Calu3 (cell line): ENCODE data around the gene CHRNA4. TPM values are rescaled to one million over a fixed set of nuclear protein-coding genes. Genes with fewer than 3 reads are reported as not detected.

ENCODE experiments used
- BruUV-seq: library from RNA; stranded (reverse); fragments of 400-500 nt; replicated peaks from 2 replicates; lab custom pipeline; 2021; lab: Mats Ljungman, UMichigan
- CTCF ChIA-PET: fragments of 300-600 bp; sonication (Branson Sonifier 250); formaldehyde crosslinking; loops from one replicate; lab custom pipeline; 2022; ENCODE audit warnings: antibody characterized with exemption; lab: Charles Lee
- DNase-seq: peaks from one replicate; pipeline ENCODE4 v3.0.0; 2022
- H3K27ac Mint-ChIP-seq: one replicate; pipeline ENCODE4 v1.8.0; 2022; ENCODE audit warnings: mixed read lengths; ENCODE audit not compliant: unreplicated experiment
- H3K27me3 Mint-ChIP-seq: one replicate; pipeline ENCODE4 v1.8.0; 2022; ENCODE audit warnings: mixed read lengths; ENCODE audit not compliant: unreplicated experiment
- H3K36me3 Mint-ChIP-seq: one replicate; pipeline ENCODE4 v1.8.0; 2022; ENCODE audit warnings: mild to moderate bottlenecking, moderate library complexity, mixed read lengths; ENCODE audit not compliant: insufficient read depth, unreplicated experiment
- H3K4me1 Mint-ChIP-seq: one replicate; pipeline ENCODE4 v1.8.0; 2022; ENCODE audit warnings: mild to moderate bottlenecking, low read depth, mixed read lengths; ENCODE audit not compliant: unreplicated experiment
- H3K4me3 Mint-ChIP-seq: one replicate; pipeline ENCODE4 v1.8.0; 2022; ENCODE audit warnings: mild to moderate bottlenecking, low read depth, moderate library complexity, mixed read lengths; ENCODE audit not compliant: unreplicated experiment
- H3K9me3 Mint-ChIP-seq: one replicate; pipeline ENCODE4 v1.8.0; 2022; ENCODE audit warnings: low read depth, mixed read lengths; ENCODE audit not compliant: unreplicated experiment
- CTCF ChIP-seq: fragments of 200-600 bp; IDR thresholded peaks from one replicate; pipeline ENCODE4 v1.8.0; 2022; ENCODE audit warnings: antibody characterized with exemption; ENCODE audit not compliant: unreplicated experiment
- intact Hi-C: fragments of 100-400 bp; cut with micrococcal nuclease; formaldehyde crosslinking; loops from one replicate; pipeline ENCODE4 v1.10.0; 2022; ENCODE audit not compliant: unreplicated experiment
- total RNA-seq: library from RNA; stranded (reverse); gene quantifications from 2 replicates; pipeline ENCODE4 v1.2.3, GENCODE V29; 2022

Gene CHRNA4
- total RNA-seq, 1 experiment from 2014 or later = not detected

GRCh38 chr20:63323357-63323981 lies 37.7 kb downstream of the CHRNA4 start:
- Mint-ChIP-seq H3K36me3 (peaks cover 4% of the 10 kb centered on the region), H3K27ac (no peak overlapping the region), H3K9me3 (no peaks in the 10 kb centered on the region), H3K4me1 (no peaks in the 10 kb centered on the region), H3K27me3 (peaks cover 84% of the 10 kb centered on the region), H3K4me3 (no peak overlapping the region)
- no TSS peak for BruUV-seq
- CTCF ChIA-PET = no interaction called here
- intact Hi-C loops = no loop called here
- no peak for TF ChIP-seq CTCF
- DNase-seq = no peak

- BruUV-seq = no TSS peak
- CTCF ChIA-PET = no interaction called here
- H3K36me3 Mint-ChIP-seq = peaks cover 4% of the 10 kb centered on the region
- peaks cover 84% of the 10 kb centered on the region for H3K27me3 Mint-ChIP-seq
- DNase-seq = no peak
- no peak overlapping the region for H3K27ac Mint-ChIP-seq
- H3K4me1 Mint-ChIP-seq = no peaks in the 10 kb centered on the region
- H3K9me3 Mint-ChIP-seq = no peaks in the 10 kb centered on the region
- H3K4me3 Mint-ChIP-seq = no peak overlapping the region
- intact Hi-C loops = no loop called here
- no peak for TF ChIP-seq CTCF
Observed at GRCh38 chr20:63322933-63323273, 38.2 kb downstream of the CHRNA4 start.

GRCh38 chr20:63322146-63322932 lies 38.8 kb downstream of the CHRNA4 start:
- BruUV-seq = no TSS peak
- H3K27ac Mint-ChIP-seq = no peak overlapping the region
- DNase-seq = no peak
- CTCF ChIA-PET = interaction anchor here (1.2 kb wide), 1 partner anchor 12 kb away, joined by 3 read pairs; no protein-coding TSS in a partner anchor
- TF ChIP-seq CTCF = no peak
- no peak overlapping the region for H3K4me3 Mint-ChIP-seq
- H3K36me3 Mint-ChIP-seq = peaks cover 4% of the 10 kb centered on the region
- intact Hi-C loops = no loop called here
- peaks cover 84% of the 10 kb centered on the region for H3K27me3 Mint-ChIP-seq
- H3K4me1 Mint-ChIP-seq = no peaks in the 10 kb centered on the region
- H3K9me3 Mint-ChIP-seq = no peaks in the 10 kb centered on the region

GRCh38 chr20:63321148-63321831 lies 39.9 kb downstream of the CHRNA4 start:
- peaks cover 4% of the 10 kb centered on the region for H3K36me3 Mint-ChIP-seq
- no peak for DNase-seq
- intact Hi-C loops = no loop called here
- peaks cover 86% of the 10 kb centered on the region for H3K27me3 Mint-ChIP-seq
- H3K9me3 Mint-ChIP-seq = no peaks in the 10 kb centered on the region
- no peaks in the 10 kb centered on the region for H3K4me1 Mint-ChIP-seq
- no peak for TF ChIP-seq CTCF
- H3K4me3 Mint-ChIP-seq = no peak overlapping the region
- H3K27ac Mint-ChIP-seq = no peak overlapping the region
- CTCF ChIA-PET = interaction anchor here (1.2 kb wide), 1 partner anchor 11 kb away, joined by 3 read pairs; no protein-coding TSS in a partner anchor
- BruUV-seq = no TSS peak
